CD4-positive, alpha-beta T cell treated with Interleukin-10 for 1 hour (primary cell): ENCODE measurements around the gene EPHB1.

Source experiments
- DNase-seq: peaks from one replicate; pipeline ENCODE4 v3.0.0-alpha.2; 2020

The EPHB1 gene

GRCh38 chr3:134810052-134810435, 15.0 kb downstream of the EPHB1 start:
- no peak for DNase-seq

- no peak for DNase-seq
These were observed 15.8 kb downstream of the EPHB1 start for GRCh38 chr3:134810850-134811249.

GRCh38 chr3:134813618-134814017, 18.6 kb downstream of the EPHB1 start:
- DNase-seq: no peak

- no peak for DNase-seq
These were observed 20.5 kb downstream of the EPHB1 start for GRCh38 chr3:134815519-134815918.

GRCh38 chr3:134816623-134817022, 21.6 kb downstream of the EPHB1 start:
- no peak for DNase-seq

- DNase-seq: no peak
These were observed 22.2 kb downstream of the EPHB1 start for GRCh38 chr3:134817297-134817696.

GRCh38 chr3:134820994-134821393, 25.9 kb downstream of the EPHB1 start:
- no peak for DNase-seq

GRCh38 chr3:134822090-134822489, 27.0 kb downstream of the EPHB1 start:
- DNase-seq: no peak

- no peak for DNase-seq
These were observed 28.6 kb downstream of the EPHB1 start for GRCh38 chr3:134823679-134824078.

GRCh38 chr3:134824791-134825190, 29.7 kb downstream of the EPHB1 start:
- DNase-seq: no peak

- no peak for DNase-seq
These were observed 32.2 kb downstream of the EPHB1 start for GRCh38 chr3:134827213-134827612.

- no peak for DNase-seq
These were observed 34.7 kb downstream of the EPHB1 start for GRCh38 chr3:134829721-134830120.

- DNase-seq: no peak
These were observed 37.5 kb downstream of the EPHB1 start for GRCh38 chr3:134832585-134832984.

- DNase-seq: no peak
These were observed 38.5 kb downstream of the EPHB1 start for GRCh38 chr3:134833453-134834163.

- no peak for DNase-seq
These were observed 41.9 kb downstream of the EPHB1 start for GRCh38 chr3:134836921-134837320.

- no peak for DNase-seq
These were observed 43.5 kb downstream of the EPHB1 start for GRCh38 chr3:134838599-134838998.

GRCh38 chr3:134839422-134839821, 44.4 kb downstream of the EPHB1 start:
- DNase-seq: no peak

GRCh38 chr3:134839990-134840389, 44.9 kb downstream of the EPHB1 start:
- no peak for DNase-seq

GRCh38 chr3:134840459-134840858, 45.4 kb downstream of the EPHB1 start:
- DNase-seq: no peak

GRCh38 chr3:134846084-134846483, 51.0 kb downstream of the EPHB1 start:
- no peak for DNase-seq

GRCh38 chr3:134846911-134847317, 51.9 kb downstream of the EPHB1 start:
- no peak for DNase-seq

- no peak for DNase-seq
These were observed 52.3 kb downstream of the EPHB1 start for GRCh38 chr3:134847349-134847748.

GRCh38 chr3:134849561-134849960, 54.5 kb downstream of the EPHB1 start:
- DNase-seq: no peak

- DNase-seq: no peak
These were observed 55.7 kb downstream of the EPHB1 start for GRCh38 chr3:134850761-134851160.

GRCh38 chr3:134852132-134852531, 57.1 kb downstream of the EPHB1 start:
- DNase-seq: no peak
